ENCODE data around the gene ARMC3.
"Not testable (repeated sequence)": the region's sequence is repeated elsewhere in the genome, so short reads cannot be mapped to it uniquely, and the experiment has no call there.

Gene ARMC3

DNA sequence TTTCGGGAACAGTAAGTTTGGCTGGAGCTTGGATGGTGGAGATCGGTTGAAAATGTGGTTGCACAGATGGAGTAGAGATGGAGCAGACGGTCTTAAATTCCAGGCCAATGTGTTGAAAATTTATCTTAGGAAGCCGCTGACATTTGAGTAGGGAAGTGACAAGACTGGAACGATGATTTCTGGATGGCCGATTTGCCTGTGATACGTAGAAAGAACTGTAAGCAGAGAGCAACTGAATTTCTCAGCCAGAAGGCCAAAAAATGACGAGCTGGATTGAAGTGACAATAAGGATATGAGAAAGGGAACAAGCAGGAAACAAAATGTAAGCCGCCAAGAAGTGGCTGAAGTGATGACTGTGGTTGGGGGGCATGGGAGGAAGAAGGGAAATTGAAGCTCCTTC, 687 bp upstream of the ARMC3 start:
- TF ChIP-seq, protein P1, sequence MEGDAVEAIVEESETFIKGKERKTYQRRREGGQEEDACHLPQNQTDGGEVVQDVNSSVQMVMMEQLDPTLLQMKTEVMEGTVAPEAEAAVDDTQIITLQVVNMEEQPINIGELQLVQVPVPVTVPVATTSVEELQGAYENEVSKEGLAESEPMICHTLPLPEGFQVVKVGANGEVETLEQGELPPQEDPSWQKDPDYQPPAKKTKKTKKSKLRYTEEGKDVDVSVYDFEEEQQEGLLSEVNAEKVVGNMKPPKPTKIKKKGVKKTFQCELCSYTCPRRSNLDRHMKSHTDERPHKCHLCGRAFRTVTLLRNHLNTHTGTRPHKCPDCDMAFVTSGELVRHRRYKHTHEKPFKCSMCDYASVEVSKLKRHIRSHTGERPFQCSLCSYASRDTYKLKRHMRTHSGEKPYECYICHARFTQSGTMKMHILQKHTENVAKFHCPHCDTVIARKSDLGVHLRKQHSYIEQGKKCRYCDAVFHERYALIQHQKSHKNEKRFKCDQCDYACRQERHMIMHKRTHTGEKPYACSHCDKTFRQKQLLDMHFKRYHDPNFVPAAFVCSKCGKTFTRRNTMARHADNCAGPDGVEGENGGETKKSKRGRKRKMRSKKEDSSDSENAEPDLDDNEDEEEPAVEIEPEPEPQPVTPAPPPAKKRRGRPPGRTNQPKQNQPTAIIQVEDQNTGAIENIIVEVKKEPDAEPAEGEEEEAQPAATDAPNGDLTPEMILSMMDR (IDR thresholded peaks at IDR 0.05; ENCODE audit: extremely low read depth, insufficient read depth, missing control alignments): no peak

DNA sequence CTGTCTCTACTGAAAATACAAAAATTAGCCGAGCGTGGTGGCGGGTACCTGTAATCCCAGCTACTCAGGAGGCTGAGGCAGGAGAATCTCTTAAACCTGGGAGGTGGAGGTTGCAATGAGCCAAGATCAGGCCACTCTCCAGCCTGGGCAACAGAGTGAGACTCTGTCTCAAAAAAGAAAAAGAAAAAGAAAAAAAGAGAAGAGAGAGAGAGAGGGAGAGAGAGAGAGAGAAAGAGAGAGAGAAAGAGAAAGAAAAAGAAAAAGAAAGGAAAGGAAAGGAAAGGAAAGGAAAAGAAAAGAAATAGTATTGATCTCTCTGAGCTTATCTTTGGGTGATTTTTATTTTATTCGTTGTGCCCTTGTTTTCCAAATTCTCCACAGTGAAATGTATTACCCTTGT, 1.2 kb downstream of the ARMC3 start:
- DNase-seq (ENCODE audit: low spot score); in situ Hi-C loops (cut with MboI; ENCODE audit: low pct_unique_long_range_greater_than_20kb, low sequenced_read_pairs, unreplicated experiment): not testable (repeated sequence)

More for the DNA sequence above, 687 bp upstream of the ARMC3 start:
- in situ Hi-C loops (cut with MboI; ENCODE audit: low pct_unique_long_range_greater_than_20kb, low sequenced_read_pairs, unreplicated experiment): no loop called here
- no peak for DNase-seq (ENCODE audit: low spot score)

DNA sequence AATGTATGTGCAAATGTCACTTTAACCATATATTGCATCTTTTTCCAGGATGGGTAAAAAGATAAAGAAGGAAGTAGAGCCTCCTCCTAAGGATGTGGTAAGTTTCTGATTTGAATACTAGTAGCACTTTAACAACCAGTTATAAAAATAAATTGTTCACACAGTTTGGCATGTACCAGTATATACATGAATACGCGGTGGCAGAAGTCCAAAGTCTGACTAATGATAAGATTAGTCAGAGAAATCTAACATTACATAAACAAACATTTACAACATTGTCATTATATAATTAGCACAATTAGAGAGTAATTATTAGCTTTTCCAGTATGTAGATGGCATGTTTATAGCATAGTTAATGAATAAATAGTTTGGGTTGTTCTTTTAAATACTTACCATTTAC, 4.1 kb downstream of the ARMC3 start:
- TF ChIP-seq, protein P1 (IDR thresholded peaks at IDR 0.05; ENCODE audit: extremely low read depth, insufficient read depth, missing control alignments): no peak
- in situ Hi-C loops (cut with MboI; ENCODE audit: low pct_unique_long_range_greater_than_20kb, low sequenced_read_pairs, unreplicated experiment): no loop called here

DNA sequence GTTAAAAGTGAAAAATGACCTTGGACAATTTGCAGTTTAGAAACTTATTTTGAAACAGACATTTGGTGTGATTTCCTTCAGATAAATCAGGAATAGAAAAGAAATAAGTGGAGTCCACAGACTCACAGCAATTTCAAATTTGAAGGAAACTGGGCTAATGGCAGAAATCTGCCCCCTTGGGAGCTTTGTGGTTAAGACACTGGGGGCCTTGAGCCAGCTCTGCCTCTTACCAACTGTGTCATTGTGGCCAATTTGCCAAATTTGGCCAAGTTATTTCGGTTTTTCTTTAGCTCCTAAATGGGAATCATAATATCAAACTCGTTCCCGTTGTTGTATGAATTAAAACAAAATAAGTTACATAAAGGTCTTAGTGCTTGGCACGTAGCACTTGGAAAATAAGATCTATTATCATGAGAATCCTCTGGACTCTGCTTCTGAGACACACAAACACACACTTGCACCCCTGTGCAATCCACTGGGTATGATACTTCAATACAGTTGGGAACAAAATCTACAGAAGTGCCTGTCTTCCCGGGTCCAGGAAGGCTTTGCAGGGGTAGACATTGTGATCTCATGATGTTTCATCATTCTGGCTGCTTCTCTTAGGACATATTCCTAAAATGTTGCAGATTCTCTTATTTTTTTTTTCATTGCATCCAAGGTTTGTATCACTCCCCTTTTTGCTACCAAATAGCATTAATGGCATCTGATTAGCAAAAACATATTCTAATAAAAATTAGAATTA, 4.9 kb downstream of the ARMC3 start:
- in situ Hi-C loops (cut with MboI; ENCODE audit: low pct_unique_long_range_greater_than_20kb, low sequenced_read_pairs, unreplicated experiment): no loop called here
- no peak for DNase-seq (ENCODE audit: low spot score)
- TF ChIP-seq, protein P1 (IDR thresholded peaks at IDR 0.05; ENCODE audit: extremely low read depth, insufficient read depth, missing control alignments): no peak

More for the DNA sequence above, 4.1 kb downstream of the ARMC3 start:
- DNase-seq (ENCODE audit: low spot score): no peak

DNA sequence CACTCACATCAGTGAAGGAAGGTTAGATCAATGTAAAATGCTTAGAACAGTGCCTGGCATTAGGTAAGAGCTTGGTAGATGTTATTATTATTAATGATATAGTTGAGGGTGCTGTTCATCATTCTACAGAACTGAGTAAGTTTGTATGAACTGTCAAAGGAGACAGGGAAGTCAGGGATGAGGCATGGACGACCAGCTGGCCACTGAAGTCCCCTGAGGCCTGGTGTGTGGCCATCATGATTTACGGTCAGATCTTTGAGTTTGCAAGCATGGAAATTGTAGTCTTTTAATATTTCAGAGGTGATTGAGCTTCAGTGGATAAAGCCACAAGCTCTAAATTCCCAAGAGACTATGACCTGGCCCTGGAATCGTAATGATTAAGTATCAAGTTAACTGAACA, 6.9 kb downstream of the ARMC3 start:
- in situ Hi-C loops (cut with MboI; ENCODE audit: low pct_unique_long_range_greater_than_20kb, low sequenced_read_pairs, unreplicated experiment): no loop called here
- DNase-seq (ENCODE audit: low spot score): no peak
- TF ChIP-seq, protein P1 (IDR thresholded peaks at IDR 0.05; ENCODE audit: extremely low read depth, insufficient read depth, missing control alignments): no peak

DNA sequence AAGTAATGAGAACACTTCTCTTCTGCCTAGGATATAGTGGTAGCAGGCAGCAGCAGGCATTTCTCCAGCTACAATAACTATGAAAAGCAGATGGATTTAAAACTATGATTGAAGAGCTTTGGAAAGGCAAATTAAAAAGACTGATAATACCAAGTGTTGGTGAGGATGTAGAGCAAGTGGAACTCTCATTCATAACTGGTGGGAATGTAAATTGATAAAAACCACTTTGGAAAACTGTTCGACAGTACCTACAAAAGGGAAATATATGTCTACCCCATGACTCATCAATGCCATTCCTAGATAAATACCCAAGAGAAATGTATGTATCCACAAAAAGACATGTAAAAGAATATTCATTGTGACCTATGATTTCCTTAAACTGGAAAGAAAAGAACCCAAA, 14.6 kb downstream of the ARMC3 start:
- TF ChIP-seq, protein P1 (IDR thresholded peaks at IDR 0.05; ENCODE audit: extremely low read depth, insufficient read depth, missing control alignments): no peak
- DNase-seq (ENCODE audit: low spot score): no peak
- in situ Hi-C loops (cut with MboI; ENCODE audit: low pct_unique_long_range_greater_than_20kb, low sequenced_read_pairs, unreplicated experiment): no loop called here

DNA sequence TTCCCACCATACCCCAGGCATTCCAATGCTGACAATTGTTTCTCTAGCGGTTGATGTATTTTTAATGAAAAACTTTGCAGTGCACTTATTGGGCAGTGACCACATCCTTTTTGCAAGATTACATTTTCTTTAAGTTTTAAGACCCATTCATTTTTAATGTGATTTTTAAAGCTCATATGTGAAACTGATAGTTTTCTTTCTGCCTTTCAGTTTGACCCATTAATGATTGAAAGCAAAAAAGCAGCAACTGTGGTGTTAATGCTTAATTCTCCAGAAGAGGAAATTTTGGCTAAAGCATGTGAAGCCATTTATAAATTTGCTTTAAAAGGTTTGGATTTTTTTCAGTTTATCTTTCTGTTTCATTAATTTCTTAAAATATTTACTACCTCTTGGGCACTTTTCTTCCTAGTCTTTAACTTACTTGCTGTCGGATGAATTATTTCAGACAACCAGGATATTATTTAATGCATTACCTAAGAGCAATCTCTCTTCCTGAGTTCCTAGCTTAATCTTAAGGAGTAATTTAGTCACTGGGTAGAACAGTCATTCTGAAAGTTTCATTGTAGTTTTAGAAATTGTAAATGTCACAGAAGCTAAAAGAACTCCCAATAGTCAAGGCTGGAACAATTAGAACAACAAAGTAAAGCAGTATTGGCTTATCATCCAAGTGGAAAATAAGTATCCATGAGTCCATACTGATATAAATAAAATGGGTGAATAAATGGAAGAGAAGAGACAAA, 18.3 kb downstream of the ARMC3 start:
- in situ Hi-C loops (cut with MboI; ENCODE audit: low pct_unique_long_range_greater_than_20kb, low sequenced_read_pairs, unreplicated experiment): no loop called here
- DNase-seq (ENCODE audit: low spot score): peak; percentile 9
- TF ChIP-seq, protein P1 (IDR thresholded peaks at IDR 0.05; ENCODE audit: extremely low read depth, insufficient read depth, missing control alignments): no peak
